HG03460 (cell line): Measurements from ENCODE around the gene LMNTD2.

ENCODE experiments used
- ATAC-seq: cut with Tn5 transposase; IDR thresholded peaks from one replicate; pipeline ENCODE4 v1.9.1; 2021; ENCODE audit not compliant: unreplicated experiment

LMNTD2 gene

DNA sequence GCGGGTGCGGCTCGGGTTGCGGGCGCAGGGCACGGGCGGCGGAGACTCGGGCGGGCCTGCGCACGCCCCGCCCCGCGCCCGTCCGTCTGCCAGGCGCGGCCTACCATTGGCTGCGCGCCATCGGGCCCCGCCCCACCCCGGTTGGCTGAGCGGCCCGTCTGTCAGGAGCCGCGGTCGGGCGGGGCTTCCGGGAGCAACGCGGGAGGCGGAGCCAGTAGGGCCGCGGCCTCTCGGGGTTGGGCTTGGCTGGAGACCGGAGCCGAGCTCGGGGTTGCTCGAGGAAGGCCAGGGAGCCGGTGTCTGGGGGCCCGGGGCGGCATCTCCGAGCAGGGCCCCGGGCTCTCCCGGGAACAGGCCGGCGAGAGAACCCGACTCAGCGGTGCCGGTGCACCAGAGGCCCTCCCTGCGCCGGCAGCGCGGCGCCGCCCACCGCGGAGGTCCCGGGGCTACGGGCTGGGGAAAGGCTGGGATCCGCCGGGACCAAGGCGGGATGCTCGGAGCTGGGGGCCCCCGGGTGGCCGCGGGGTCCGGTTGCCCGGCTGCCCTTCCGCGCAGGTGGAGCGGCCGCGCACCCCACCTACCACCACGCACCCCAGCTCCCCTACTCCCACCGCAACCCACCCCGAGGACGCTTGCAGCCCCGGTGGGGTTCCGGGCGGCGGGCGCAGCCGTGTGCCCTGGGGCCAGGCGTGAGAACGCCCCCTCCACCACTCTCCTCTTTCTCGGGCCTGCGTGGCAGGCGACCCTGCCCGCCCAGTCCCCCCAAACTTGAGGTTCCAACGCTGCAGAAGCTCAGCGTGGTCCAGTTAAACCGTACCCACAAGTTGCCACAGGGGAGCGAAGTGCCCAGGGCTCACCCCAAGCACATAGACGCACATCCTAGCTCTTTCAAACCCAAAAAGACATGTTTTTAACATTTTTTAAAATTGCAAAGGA is 24.8 kb downstream of the LMNTD2 start, which contains the start of gene HRAS:
Gene HRAS (minus strand): TSS at position 58 of the 936 bp plus-strand sequence.
- ATAC-seq: peak; percentile 54

DNA sequence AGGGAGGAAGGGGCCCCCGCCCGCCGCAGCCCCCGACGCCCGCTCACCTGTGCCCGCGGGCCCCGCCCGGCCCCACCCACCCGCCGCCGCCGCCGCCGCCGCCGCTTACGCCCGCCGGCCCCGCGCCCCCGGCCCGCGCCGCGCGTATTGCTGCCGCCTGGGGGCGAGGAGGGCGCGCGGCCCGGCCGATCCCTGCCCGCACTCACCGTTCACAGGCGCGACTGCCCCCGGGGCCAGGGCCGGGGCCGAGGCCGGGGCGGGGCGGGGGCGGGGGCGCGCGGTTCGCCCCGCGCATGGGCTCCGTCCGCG is 25.4 kb downstream of the LMNTD2 start:
- no peak for ATAC-seq

DNA sequence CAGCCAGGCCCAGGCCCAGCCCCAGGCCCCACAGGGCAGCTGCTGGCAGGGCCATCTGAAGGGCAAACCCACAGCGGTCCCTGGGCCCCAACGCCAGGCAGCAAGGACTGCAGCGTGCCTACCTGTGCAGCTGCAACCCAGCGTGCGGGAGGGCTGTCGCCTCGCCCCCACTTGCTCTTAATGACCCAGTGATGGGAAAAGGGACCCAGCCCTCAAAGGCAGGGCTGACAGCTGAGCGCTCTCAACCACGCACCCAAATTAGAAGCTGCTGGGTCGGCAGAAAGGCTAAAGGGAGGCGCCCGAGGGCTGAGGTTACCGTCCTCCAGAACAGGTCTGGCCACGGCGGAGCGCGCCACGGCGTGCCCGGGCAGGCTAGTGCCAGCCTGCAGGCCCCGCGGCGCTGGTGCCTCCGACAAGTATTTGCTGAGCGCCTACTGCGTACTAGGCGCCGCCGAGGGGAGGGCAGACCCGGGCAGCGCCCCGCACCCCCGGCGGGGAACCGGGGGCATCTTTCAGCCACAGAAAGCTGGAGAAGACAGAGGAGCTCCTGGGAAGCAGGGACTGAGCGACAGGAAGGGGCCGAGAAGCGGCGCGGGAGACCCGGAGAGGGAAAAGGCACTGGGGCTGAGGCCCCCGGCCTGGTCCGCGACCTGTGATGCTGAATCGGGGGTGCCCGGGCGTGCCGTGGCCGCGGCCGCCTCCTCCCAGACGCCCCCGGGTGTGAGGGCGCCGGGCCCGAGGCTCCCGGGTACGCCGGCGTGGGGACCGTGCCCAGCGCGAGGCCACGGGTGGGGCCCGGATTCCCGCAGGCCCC is 25.9 kb downstream of the LMNTD2 start:
- ATAC-seq: no peak

DNA sequence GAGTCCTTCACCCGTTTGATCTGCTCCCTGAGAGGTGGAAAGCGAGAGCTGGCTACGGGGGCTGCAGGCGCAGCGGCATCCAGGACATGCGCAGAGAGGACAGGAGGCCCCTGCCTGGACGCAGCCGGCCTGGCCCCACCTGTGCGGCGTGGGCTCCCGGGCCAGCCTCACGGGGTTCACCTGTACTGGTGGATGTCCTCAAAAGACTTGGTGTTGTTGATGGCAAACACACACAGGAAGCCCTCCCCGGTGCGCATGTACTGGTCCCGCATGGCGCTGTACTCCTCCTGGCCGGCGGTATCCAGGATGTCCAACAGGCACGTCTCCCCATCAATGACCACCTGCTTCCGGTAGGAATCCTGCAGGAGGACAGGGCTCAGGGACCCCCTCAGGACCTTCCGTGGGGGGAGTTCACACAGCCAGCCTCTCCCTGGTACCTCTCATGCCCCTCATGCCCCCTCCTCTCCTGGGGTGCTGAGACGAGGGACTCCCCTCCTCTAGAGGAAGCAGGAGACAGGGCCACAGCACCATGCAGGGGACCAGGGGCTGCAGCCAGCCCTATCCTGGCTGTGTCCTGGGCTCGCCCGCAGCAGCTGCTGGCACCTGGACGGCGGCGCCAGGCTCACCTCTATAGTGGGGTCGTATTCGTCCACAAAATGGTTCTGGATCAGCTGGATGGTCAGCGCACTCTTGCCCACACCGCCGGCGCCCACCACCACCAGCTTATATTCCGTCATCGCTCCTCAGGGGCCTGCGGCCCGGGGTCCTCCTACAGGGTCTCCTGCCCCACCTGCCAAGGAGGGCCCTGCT is 26.7 kb downstream of the LMNTD2 start:
- no peak for ATAC-seq

DNA sequence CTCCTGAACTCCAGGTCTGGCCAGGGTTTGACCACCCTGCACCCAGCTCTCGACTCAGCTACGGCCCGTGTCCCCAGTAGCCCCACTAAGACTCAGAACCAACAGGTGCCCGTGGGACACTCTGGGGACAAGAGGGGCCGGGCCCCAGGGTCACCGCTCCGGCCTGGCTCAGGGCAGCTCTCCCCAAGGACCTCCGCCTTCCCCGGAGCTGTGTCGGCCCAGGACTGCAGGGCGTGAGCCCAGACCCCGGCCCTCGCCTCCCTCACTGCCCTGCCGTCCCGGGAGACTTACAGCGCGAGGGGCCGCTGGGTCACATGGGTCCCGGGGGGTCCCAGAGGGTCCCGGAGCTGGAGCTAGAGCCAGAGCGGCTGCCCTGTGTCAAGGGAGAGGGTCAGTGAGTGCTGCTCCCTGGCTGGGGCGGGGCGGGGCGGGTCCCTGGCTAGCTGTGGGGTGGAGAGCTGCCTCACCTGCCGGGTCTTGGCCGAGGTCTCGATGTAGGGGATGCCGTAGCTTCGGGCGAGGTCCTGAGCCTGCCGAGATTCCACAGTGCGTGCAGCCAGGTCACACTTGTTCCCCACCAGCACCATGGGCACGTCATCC is 27.5 kb downstream of the LMNTD2 start:
- no peak for ATAC-seq

DNA sequence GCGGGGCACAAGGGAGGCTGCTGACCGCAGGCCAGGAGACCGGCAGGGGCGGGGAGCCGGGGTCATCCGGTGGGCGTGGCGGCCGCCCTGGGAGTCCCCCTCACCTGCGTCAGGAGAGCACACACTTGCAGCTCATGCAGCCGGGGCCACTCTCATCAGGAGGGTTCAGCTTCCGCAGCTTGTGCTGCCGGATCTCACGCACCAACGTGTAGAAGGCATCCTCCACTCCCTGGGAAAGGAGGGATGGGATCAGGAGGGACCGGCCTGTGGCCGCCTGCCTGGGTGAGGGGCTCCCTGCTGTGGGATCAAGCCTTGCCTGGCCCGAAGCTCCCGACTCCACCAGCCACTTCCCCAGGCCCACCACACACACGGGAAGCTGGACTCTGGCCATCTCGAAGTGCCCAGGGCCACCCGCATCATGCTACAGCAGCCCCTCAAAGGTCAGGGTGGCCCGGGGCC is 28.0 kb downstream of the LMNTD2 start:
- no peak for ATAC-seq

DNA sequence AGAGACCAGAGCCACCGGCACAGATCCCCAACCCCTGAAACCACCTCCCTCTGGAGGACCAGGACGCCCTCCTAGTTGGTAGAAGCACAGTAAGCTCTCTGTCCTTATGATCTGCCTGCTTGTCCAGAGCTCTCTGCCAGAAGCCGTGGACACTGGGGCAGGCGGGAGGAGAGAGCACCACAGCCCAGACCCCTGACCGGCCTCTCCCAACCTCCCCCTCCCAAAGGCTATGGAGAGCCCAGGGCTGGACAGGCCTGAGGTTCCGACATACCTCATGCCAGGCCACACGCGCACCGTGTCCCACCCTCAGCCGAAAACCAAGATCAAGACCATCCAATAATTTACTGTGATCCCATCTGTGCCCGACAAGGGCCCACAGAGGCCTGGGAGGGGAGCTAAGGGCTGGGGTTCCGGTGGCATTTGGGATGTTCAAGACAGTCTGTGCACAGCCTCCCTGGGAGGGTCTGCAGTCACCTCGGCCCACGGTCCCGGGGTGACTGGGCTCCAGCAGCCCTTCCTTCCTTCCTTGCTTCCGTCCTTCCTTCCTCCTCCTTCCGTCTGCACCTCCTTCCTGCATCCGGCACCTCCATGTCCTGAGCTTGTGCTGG is 28.5 kb downstream of the LMNTD2 start:
- ATAC-seq: no peak

DNA sequence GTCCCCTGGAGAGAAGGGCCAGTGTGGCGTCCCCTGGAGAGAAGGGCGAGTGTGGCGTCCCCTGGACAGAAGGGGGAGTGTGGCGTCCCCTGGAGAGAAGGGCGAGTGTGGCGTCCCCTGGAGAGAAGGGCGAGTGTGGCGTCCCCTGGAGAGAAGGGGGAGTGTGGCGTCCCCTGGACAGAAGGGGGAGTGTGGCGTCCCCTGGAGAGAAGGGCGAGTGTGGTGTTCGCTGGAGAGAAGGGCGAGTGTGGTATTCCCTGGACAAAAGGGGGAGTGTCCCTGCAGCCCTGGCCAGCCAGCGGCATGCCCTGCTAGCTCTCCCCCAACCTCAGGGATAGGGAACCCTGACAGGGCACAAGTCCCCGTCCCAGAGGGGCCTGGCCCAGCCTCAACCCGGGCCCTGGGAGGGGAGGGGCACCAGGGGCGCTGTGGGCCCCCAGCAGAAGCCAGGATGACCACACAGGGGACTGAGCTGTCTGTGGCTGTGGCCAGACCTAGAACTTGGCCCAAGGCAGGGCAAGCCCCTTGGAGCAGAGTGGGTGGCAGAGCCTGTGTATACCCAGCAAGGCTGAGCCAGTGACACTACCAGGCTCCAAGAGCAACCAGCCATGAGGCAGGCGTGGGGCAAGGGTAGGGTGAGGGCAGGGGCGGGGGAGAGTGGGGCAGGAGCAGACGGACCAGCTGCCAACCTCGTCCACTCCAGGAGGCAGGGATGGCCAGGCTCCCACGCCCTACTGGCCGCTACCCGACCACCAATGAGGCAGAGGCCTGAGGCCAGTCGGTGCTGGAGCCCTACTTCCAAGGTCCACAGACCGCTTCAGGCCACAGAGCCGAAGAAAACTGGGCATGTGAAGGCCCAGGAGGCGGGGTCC is 29.3 kb downstream of the LMNTD2 start:
- ATAC-seq: no peak

DNA sequence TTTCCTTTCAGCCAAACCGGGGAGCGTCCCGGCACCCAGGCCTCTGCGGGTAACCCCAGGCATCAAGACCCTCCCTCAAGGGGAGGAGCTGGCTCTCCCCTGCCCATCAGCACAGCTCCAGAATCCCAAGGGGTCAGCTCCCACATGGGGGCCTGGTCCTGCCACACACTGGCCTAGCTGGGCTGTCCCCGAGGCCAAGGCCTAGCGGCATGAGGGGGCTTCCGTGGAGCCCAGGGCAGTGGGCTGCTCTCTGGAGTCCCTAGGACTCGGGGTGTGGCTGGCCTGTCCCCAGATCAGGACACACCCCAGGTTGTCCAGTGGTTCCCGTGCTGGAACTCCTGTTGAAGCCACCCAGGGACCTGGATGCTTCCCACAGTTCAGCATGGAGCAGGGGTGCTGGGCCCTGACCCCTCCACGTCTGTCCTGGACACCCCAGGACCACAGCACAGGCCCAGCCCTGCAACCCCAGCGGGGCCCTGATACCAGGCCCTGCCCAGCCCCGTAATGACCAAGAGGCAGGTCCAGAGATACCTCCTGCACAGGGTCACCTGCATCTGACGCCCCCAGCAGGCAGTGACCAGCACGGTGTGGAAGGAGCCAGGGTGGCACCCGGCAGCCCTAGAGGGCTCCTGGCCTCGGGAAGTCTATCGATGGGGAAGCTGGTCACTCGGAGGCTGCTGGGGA is 30.7 kb downstream of the LMNTD2 start:
- no peak for ATAC-seq

DNA sequence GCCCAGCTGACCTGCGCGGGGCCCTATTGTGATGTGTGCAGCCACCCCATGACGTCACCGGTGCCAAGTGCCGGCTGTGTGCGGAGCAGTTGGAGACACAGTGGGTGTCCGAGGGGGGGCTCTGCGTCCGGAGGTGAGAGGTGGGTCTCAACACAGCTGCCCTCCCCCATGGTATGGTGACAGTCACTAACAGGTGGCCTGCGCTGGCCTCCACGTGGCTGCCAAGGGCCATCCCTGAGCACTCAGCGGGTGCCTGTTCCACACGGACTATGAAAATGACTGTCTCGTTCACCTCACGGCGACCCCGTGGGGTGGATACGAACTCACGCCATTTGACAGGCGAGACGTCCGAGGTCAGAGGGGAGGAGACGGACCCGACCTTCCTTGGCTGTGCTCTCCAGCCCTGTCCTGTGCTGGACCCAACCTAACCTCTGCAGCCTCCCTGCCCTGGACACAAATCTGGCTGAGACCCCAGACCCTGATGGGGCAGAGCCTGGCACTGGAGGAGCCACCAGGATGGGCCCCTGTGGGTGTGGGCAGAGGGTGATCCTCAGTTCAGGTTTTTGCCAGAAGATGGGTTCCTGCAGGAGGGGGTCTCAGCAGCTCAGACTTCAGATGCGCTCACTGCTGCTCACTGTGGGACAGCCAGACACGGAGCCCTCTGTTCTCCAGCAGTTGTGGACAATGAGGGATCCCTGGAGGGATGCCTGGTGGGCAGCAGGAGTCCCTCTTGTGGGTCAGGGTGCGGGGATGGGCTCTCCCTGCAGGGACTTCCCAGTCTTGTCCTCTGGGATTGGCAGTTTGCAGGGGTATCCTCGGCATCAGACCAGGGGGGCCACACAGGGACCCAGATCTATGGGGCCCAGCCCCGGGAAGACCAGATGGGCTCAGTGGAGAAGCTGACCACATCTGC is 31.5 kb downstream of the LMNTD2 start:
- ATAC-seq: no peak

DNA sequence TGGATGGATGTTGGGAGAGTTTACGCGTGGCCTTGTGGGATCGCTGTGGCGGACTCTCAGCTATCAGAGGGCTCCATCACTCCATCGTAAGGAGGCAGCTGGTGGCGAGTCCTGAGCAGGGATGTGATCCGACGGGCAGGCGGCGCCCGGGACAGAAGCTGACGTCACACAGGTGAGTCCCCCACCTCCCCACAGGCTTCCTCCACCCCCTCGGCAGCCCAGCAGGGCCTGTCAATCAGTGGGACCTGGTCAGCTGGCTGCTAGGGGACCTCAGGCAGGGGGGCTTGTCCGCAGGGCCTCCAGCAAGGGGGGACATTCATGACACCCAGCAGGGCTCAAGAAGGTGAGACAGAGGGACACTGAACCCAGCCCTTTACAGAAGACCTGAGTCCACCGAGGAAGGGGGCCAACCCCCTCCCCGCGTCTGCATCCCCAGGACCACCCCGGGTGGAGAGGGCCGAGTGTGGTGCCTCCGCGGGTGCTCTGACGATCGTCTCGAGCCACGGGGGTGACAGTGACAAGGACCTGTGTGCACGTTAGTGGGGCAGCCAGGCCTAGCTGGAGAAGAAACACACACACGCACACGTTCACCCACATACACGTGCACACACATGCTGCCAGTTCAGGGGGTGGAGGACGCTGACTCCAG is 32.2 kb downstream of the LMNTD2 start:
- no peak for ATAC-seq

DNA sequence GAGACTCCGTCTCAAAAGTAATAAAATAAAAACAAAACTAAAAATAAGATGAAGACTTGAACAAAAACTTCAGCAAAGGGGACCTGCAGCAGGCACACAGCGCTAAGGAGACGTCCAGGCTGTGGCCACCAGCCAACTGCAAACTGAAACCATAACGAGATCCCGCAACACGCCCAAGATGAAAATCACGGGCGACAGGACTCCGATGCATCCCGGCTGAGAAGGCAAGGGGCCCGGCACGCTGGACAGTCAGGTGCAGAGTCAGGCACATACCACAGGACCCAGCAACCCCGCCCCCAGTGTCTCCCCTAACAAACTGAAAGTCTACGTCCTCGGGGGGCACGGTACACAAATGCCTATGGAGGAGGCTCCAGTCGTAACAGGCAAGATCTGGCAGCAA is 34.3 kb downstream of the LMNTD2 start:
- no peak for ATAC-seq

DNA sequence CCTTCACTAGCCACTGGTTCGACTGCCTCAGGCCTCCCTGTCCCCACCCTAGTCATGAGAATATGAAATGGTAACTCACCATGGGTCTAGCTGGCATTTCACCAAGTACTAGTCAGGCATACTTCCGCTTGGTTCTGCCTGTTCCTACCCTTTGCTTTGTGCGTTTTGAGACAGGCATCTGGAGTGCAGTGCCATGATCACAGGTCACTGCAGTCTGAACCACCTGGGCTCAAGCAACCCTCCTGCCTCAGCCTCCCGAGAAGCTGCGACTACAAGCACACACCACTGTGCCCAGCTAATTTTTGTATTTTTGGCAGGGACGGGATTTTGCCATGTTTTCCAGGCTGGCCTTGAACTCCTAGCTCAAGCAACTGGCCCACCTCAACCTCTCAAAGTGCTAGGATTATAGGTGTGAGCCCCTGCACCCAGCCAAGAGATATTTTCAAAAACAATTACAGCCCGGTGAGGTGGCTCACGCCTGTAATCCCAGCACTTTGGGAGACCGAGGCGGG is 39.3 kb downstream of the LMNTD2 start:
- ATAC-seq: no peak

DNA sequence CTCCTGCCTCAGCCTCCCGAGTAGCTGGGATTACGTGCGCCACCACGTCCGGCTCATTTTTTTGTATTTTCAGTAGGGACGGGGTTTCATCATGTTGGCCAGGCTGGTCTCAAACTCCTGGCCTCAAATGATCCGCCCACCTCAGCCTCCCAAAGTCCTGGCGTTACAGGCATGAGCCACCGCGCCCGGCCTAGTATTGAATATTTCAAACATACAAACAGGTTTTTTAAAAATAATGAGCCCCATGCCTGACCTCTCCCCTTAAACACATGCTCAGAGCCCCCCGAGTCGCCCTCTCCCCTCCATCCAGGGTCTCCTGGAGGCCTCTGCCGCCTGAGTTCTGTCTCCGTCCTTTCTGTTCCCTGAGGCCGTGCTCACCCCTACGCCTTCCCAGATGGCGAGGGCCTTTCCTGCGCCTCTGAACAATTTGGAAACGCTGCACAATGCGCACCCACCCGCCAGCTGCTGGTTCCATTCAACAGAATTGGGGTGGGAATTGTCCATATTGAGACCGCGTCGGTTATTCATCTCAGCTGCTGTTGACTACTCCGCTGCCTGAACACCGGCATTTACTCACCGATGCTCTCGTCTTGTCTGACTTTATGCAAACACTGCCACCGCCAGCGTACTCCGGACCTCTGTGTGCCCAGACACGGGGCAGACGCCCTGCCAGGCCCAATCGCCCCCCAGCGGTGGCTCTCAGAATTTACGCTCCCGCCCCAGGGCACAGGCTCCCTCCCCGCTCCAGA is 39.9 kb downstream of the LMNTD2 start:
- ATAC-seq: no peak

DNA sequence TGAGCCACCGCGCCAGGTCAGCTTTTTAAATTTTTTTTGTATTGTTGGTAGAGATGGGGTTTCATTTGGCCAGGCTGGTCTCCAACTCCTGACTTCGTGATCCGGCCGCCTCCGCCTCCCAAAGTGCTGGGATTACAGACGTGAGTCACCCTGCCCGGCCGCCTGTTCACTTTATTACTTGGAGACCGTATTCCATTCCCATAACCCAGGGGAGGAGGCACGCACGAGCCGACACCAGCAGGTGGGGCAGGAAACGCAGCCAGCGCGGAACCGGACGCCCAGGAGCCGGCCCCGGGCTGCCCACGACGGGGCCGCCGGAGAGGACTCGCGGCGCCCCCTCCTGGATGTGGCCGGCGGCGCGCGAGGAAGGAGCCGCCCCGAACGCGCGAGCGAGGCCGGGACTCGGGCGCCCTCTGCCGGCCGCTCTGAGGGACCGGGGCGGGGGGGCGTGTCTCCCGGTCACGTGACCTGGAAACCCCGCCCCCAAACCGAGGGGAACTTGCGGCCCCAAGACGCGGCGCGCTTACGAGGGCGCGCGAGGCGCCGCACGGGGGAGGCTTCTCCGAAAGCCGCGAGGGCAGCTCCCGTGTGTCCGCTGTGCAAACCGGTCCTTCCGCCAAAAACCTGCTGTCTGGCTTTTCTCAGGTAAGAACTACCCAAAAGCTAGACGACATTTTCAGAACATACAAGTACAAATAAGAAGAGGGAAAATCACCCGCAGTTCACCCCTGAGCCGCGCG is 41.9 kb downstream of the LMNTD2 start:
- peak; percentile 77 for ATAC-seq
